Mesendoderm (in vitro differentiated cells): ENCODE results near the gene EIF4G1.

Experiments
- DNase-seq: peaks from one replicate; pipeline ENCODE4 v3.0.0; 2013
- H2AK5ac ChIP-seq: 2 replicates; pipeline ENCODE4 v1.6.1; 2013; ENCODE audit warnings: low read length, inconsistent platforms
- H2BK120ac ChIP-seq: 2 replicates; pipeline ENCODE4 v1.6.1; 2013; ENCODE audit warnings: low read depth, mild to moderate bottlenecking, low read length, moderate library complexity, mixed read lengths
- H2BK15ac ChIP-seq: replicated peaks from 2 replicates; pipeline ENCODE4 v1.6.1; 2013; ENCODE audit warnings: low read depth, mild to moderate bottlenecking, moderate library complexity
- H2BK5ac ChIP-seq: 2 replicates; pipeline ENCODE4 v1.6.1; 2013; ENCODE audit warnings: low read length, inconsistent platforms
- H3K18ac ChIP-seq: 2 replicates; pipeline ENCODE4 v1.6.1; 2013; ENCODE audit warnings: mild to moderate bottlenecking, low read length, mixed read lengths
- H3K23ac ChIP-seq: one replicate; pipeline ENCODE4 v1.6.1; 2013; ENCODE audit warnings: low read length
- H3K27ac ChIP-seq: 2 replicates; pipeline ENCODE4 v1.5.1; 2013; ENCODE audit warnings: low read depth, mild to moderate bottlenecking, inconsistent platforms, low read length, moderate library complexity
- H3K27me3 ChIP-seq: 2 replicates; pipeline ENCODE4 v1.6.1; 2013; ENCODE audit warnings: low read length, control low read depth, mild to moderate bottlenecking, inconsistent platforms; ENCODE audit not compliant: insufficient read depth, poor library complexity
- H3K36me3 ChIP-seq: 2 replicates; pipeline ENCODE4 v1.6.1; 2013; ENCODE audit warnings: low read length, inconsistent platforms; ENCODE audit not compliant: control insufficient read depth, insufficient read depth
- H3K4ac ChIP-seq: one replicate; pipeline ENCODE4 v1.6.1; 2013; ENCODE audit warnings: low read depth, mild to moderate bottlenecking, low read length, moderate library complexity
- H3K4me1 ChIP-seq: 2 replicates; pipeline ENCODE4 v1.6.1; 2013; ENCODE audit warnings: low read depth, low read length, inconsistent platforms; ENCODE audit not compliant: control insufficient read depth
- H3K4me2 ChIP-seq: 2 replicates; pipeline ENCODE4 v1.6.1; 2013; ENCODE audit warnings: low read length
- H3K4me3 ChIP-seq: 2 replicates; pipeline ENCODE4 v1.5.1; 2013; ENCODE audit warnings: mild to moderate bottlenecking, low read length
- H3K56ac ChIP-seq: one replicate; pipeline ENCODE4 v1.6.1; 2013; ENCODE audit warnings: low read length
- H3K79me1 ChIP-seq: 2 replicates; pipeline ENCODE4 v1.6.1; 2013; ENCODE audit warnings: low read length, inconsistent platforms
- H3K79me2 ChIP-seq: 2 replicates; pipeline ENCODE4 v1.6.1; 2013; ENCODE audit warnings: mild to moderate bottlenecking, low read length; ENCODE audit not compliant: control insufficient read depth, insufficient read depth
- H3K9ac ChIP-seq: 2 replicates; pipeline ENCODE4 v1.6.1; 2013; ENCODE audit warnings: low read length, inconsistent platforms
- H4K5ac ChIP-seq: one replicate; pipeline ENCODE4 v1.6.1; 2013; ENCODE audit warnings: low read length
- H4K8ac ChIP-seq: one replicate; pipeline ENCODE4 v1.6.1; 2013; ENCODE audit warnings: low read depth, mild to moderate bottlenecking, control low read depth, low read length, moderate library complexity
- WGBS: extraction: QIAGEN DNeasy Blood & Tissue Kit; methylation state at CpG from one replicate; pipeline ENCODE4 v1.1.7; 2013; ENCODE audit warnings: low lambda C conversion rate, missing lambda C conversion rate; ENCODE audit not compliant: insufficient coverage; ENCODE audit errors: extremely low coverage; 5-methylcytosine and 5-hydroxymethylcytosine counted together

Gene EIF4G1

GRCh38 chr3:184346480-184347190 lies 32.2 kb downstream of the EIF4G1 start:
- no peak overlapping the region for H2AK5ac ChIP-seq

GRCh38 chr3:184347321-184348056 lies 33.1 kb downstream of the EIF4G1 start:
- Histone ChIP-seq H4K8ac (no peak overlapping the region), H3K18ac (no peak overlapping the region), H3K79me1 (no peaks in the 10 kb centered on the region), H3K4ac (no peak overlapping the region), H2BK5ac (no peak overlapping the region), H2BK120ac (no peak overlapping the region), H3K9ac (no peak overlapping the region), H3K4me2 (no peak overlapping the region), H3K56ac (no peak overlapping the region), H3K79me2 (no peaks in the 10 kb centered on the region), H4K5ac (no peak overlapping the region), H3K4me3 (no peak overlapping the region), H2AK5ac (no peak overlapping the region), H3K27ac (peak overlapping the region; percentile 24), H3K23ac (no peak overlapping the region), H3K36me3 (peaks cover 5% of the 10 kb centered on the region), H3K27me3 (no peaks in the 10 kb centered on the region), H3K4me1 (peaks cover 7% of the 10 kb centered on the region), H2BK15ac (no peak overlapping the region)
- no CpG with 5 or more reads among the region's 12 CpGs for whole genome bisulfite sequencing
- DNase-seq: no peak

More at GRCh38 chr3:184346480-184347190, 32.2 kb downstream of the EIF4G1 start:
- Histone ChIP-seq H3K4me2 (no peak overlapping the region), H3K79me2 (no peaks in the 10 kb centered on the region), H3K27me3 (no peaks in the 10 kb centered on the region), H3K23ac (no peak overlapping the region), H4K8ac (no peak overlapping the region), H3K4ac (no peak overlapping the region), H3K56ac (no peak overlapping the region), H4K5ac (no peak overlapping the region), H3K27ac (no peak overlapping the region), H3K36me3 (peaks cover 5% of the 10 kb centered on the region), H2BK5ac (no peak overlapping the region), H3K4me1 (peaks cover 4% of the 10 kb centered on the region), H3K4me3 (no peak overlapping the region), H3K9ac (no peak overlapping the region), H3K18ac (no peak overlapping the region), H2BK15ac (no peak overlapping the region), H2BK120ac (no peak overlapping the region), H3K79me1 (no peaks in the 10 kb centered on the region)
- no CpG with 5 or more reads among the region's 20 CpGs for WGBS
- no peak for DNase-seq

GRCh38 chr3:184348057-184348382 lies 33.6 kb downstream of the EIF4G1 start:
- no peak overlapping the region for H3K23ac ChIP-seq
- H3K27ac ChIP-seq: no peak overlapping the region
- WGBS: no CpG with 5 or more reads among the region's 4 CpGs
- no peaks in the 10 kb centered on the region for H3K27me3 ChIP-seq
- no peak overlapping the region for H3K4ac ChIP-seq
- H2AK5ac ChIP-seq: no peak overlapping the region
- no peaks in the 10 kb centered on the region for H3K79me1 ChIP-seq
- no peak overlapping the region for H3K9ac ChIP-seq
- H3K56ac ChIP-seq: no peak overlapping the region
- peaks cover 7% of the 10 kb centered on the region for H3K4me1 ChIP-seq
- no peaks in the 10 kb centered on the region for H3K79me2 ChIP-seq
- H2BK15ac ChIP-seq: no peak overlapping the region
- peaks cover 5% of the 10 kb centered on the region for H3K36me3 ChIP-seq
- no peak overlapping the region for H4K8ac ChIP-seq
- no peak overlapping the region for H2BK120ac ChIP-seq
- H3K18ac ChIP-seq: no peak overlapping the region
- no peak for DNase-seq
- no peak overlapping the region for H3K4me2 ChIP-seq
- H4K5ac ChIP-seq: no peak overlapping the region
- H3K4me3 ChIP-seq: no peak overlapping the region
- H2BK5ac ChIP-seq: no peak overlapping the region

GRCh38 chr3:184349563-184350470 lies 35.4 kb downstream of the EIF4G1 start:
- no CpG with 5 or more reads among the region's 10 CpGs for WGBS
- no peak overlapping the region for H3K9ac ChIP-seq
- no peak overlapping the region for H3K27ac ChIP-seq
- H3K4me3 ChIP-seq: no peak overlapping the region
- H3K79me2 ChIP-seq: no peaks in the 10 kb centered on the region
- no peak overlapping the region for H2AK5ac ChIP-seq
- no peak overlapping the region for H3K56ac ChIP-seq
- H3K4me1 ChIP-seq: peaks cover 7% of the 10 kb centered on the region
- H3K18ac ChIP-seq: no peak overlapping the region
- no peak overlapping the region for H3K4ac ChIP-seq
- no peak overlapping the region for H3K4me2 ChIP-seq
- H2BK120ac ChIP-seq: no peak overlapping the region
- peaks cover 2% of the 10 kb centered on the region for H3K36me3 ChIP-seq
- no peak overlapping the region for H4K5ac ChIP-seq
- DNase-seq: no peak
- no peak overlapping the region for H3K23ac ChIP-seq
- H2BK15ac ChIP-seq: no peak overlapping the region
- H4K8ac ChIP-seq: no peak overlapping the region
- no peak overlapping the region for H2BK5ac ChIP-seq
- H3K79me1 ChIP-seq: no peaks in the 10 kb centered on the region
- H3K27me3 ChIP-seq: no peaks in the 10 kb centered on the region

- no CpG with 5 or more reads among the region's 6 CpGs for WGBS
- Histone ChIP-seq H3K4ac (no peak overlapping the region), H3K4me2 (no peak overlapping the region)
These were observed 36.2 kb downstream of the EIF4G1 start for GRCh38 chr3:184350618-184351017.

More at GRCh38 chr3:184350618-184351017, 36.2 kb downstream of the EIF4G1 start:
- Histone ChIP-seq H3K79me2 (no peaks in the 10 kb centered on the region), H3K79me1 (no peaks in the 10 kb centered on the region), H3K27me3 (no peaks in the 10 kb centered on the region), H2BK120ac (no peak overlapping the region), H2AK5ac (no peak overlapping the region), H3K18ac (no peak overlapping the region), H2BK15ac (no peak overlapping the region), H3K9ac (no peak overlapping the region), H3K56ac (no peak overlapping the region), H3K23ac (no peak overlapping the region), H4K5ac (no peak overlapping the region), H3K36me3 (peaks cover 2% of the 10 kb centered on the region), H3K4me3 (no peak overlapping the region), H3K27ac (no peak overlapping the region), H2BK5ac (no peak overlapping the region), H4K8ac (no peak overlapping the region), H3K4me1 (peaks cover 5% of the 10 kb centered on the region)
- peak; percentile 33 for DNase-seq
